ENCODE results near the gene TNFRSF21.

- TF ChIP-seq GATA2 (IDR thresholded peaks at IDR 0.05; ENCODE audit: low read depth, low read length) (no peak), GATA3 (IDR thresholded peaks at IDR 0.05; ENCODE audit: low read depth, low read length) (no peak)
Observed at GRCh38 chr6:47256981-47257730, 52.5 kb downstream of the TNFRSF21 start.

Data from SH-SY5Y (cell line).